Erythroblast (primary cell): ENCODE results near the gene SLC29A4.

Experiments used
- GATA1 ChIP-seq: IDR thresholded peaks from 2 replicates; pipeline ENCODE4 v1.6.1; 2011; ENCODE audit warnings: low read depth, mild to moderate bottlenecking, control low read depth, low read length, moderate library complexity
- POLR2A ChIP-seq: IDR thresholded peaks from 2 replicates; pipeline ENCODE4 v1.6.1; 2011; ENCODE audit warnings: mild to moderate bottlenecking, low read length

DNA sequence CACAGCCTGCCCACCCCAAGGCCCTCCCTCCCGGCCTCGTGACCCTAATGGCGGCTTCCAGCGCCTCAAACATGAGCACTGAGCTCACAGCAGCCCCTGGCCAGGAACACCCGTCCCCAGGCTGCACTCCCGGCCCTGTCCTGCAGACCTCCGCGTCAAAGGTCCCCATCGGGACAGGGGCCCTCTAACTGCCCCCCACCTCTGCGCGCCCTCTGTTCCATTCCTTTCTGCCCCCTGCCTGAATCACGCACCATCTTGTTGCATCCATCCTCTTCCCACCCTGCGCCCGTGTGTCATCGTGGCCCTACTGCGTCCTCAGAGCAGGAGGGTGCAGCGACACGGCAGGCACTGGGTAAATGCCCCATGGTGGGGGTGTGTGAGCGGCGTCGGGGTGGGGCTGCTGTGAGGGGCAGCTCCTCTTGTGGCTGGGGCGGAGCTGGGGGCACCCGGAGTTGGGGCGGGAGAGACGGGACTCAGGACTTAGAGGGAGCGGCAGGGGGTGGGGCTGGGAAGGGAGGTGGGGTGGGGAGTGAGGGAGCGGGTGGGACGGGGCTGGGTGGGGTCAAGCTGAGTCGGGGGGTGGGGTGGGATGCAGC, 13.4 kb downstream of the SLC29A4 start:
- no peak for TF ChIP-seq POLR2A
- no peak for TF ChIP-seq GATA1
